GM12878 (cell line): ENCODE results near the gene TMSB10. TPM values are rescaled to one million over a fixed set of nuclear protein-coding genes. Genes with fewer than 3 reads are reported as not detected.

Experiments
- ATAC-seq: fragments of 200-7000 bp; cut with Tn5 transposase; 3 replicates; pipeline ENCODE4 v1.9.1; 2020; ENCODE audit warnings: mild to moderate bottlenecking, moderate library complexity
- BruUV-seq: library from RNA; stranded (reverse); fragments of 400-500 nt; replicated peaks from 2 replicates; lab custom pipeline; 2021; lab: Mats Ljungman, UMichigan
- CTCF ChIA-PET: fragments of 300-600 bp; sonication (Branson Sonifier 250); formaldehyde crosslinking; extraction: SDS; loops from one replicate; lab custom pipeline; 2021; ENCODE audit warnings: inconsistent platforms; lab: Yijun Ruan, JAX
- POLR2A ChIA-PET: fragments of 350-600 bp; formaldehyde crosslinking; extraction: SDS; loops from one replicate; lab custom pipeline; 2021; ENCODE audit warnings: inconsistent platforms; lab: Charles Lee
- RAD21 ChIA-PET: fragments of 300-600 bp; sonication (Branson Sonifier 250); formaldehyde crosslinking; loops from one replicate; lab custom pipeline; 2023; ENCODE audit warnings: antibody characterized with exemption; ENCODE audit not compliant: unreplicated experiment; lab: Charles Lee
- SMC1A ChIA-PET: fragments of 300-600 bp; sonication (Branson Sonifier 250); formaldehyde crosslinking; loops from one replicate; lab custom pipeline; 2023; ENCODE audit not compliant: unreplicated experiment, uncharacterized antibody; lab: Charles Lee
- DNase-seq: peaks from one replicate; pipeline ENCODE4 v3.0.0-alpha.2; 2011; ENCODE audit warnings: low read depth, low spot score
- FAIRE-seq: peaks from 3 replicates; lab custom pipeline; 2011; peaks lifted over from hg19 to GRCh38; lab: Jason Lieb, UNC
- H2AFZ ChIP-seq: 2 replicates; pipeline ENCODE4 v1.6.0; 2011; ENCODE audit warnings: low read depth, low read length, control low read depth; ENCODE audit not compliant: control insufficient read depth
- H3K27ac ChIP-seq: 2 replicates; pipeline ENCODE4 v1.5.1; 2011; ENCODE audit warnings: control low read depth; ENCODE audit not compliant: control insufficient read depth, insufficient read depth
- H3K27me3 ChIP-seq, 2 experiments: replicated peaks in 1 of 2; 2 replicates each; pipeline versions ENCODE4 v1.6.0 to v1.6.1; 2011; ENCODE audit warnings: low read length in 1 of 2; ENCODE audit not compliant: control insufficient read depth in 2 of 2, insufficient read depth in 2 of 2
- H3K36me3 ChIP-seq, 2 experiments: 2 replicates each; pipeline ENCODE4 v1.5.1; 2011; ENCODE audit warnings: low read length in 1 of 2; ENCODE audit not compliant: control insufficient read depth in 2 of 2, insufficient read depth in 2 of 2
- H3K4me1 ChIP-seq: 2 replicates; pipeline ENCODE4 v1.6.1; 2011; ENCODE audit warnings: mild to moderate bottlenecking, low read length, moderate library complexity, mixed read lengths; ENCODE audit not compliant: control insufficient read depth, insufficient read depth
- H3K4me2 ChIP-seq: 2 replicates; pipeline ENCODE4 v1.6.0; 2011; ENCODE audit warnings: control low read depth; ENCODE audit not compliant: control insufficient read depth, insufficient read depth
- H3K4me3 ChIP-seq: fragments of 200-600 bp; sonication (generic); 2 replicates; pipeline ENCODE4 v1.5.1; 2016
- H3K79me2 ChIP-seq: 2 replicates; pipeline ENCODE4 v1.6.0; 2011; ENCODE audit warnings: low read length; ENCODE audit not compliant: control insufficient read depth, insufficient read depth
- H3K9ac ChIP-seq: 2 replicates; pipeline ENCODE4 v1.8.0; 2011; ENCODE audit warnings: low read length, control low read depth, mixed read lengths; ENCODE audit not compliant: control insufficient read depth, insufficient read depth
- H3K9me3 ChIP-seq: replicated peaks from 3 replicates; pipeline ENCODE4 v1.5.1; 2011; ENCODE audit warnings: mild to moderate bottlenecking, low read length; ENCODE audit not compliant: control insufficient read depth, insufficient read depth
- H4K20me1 ChIP-seq: 2 replicates; pipeline ENCODE4 v1.6.0; 2011; ENCODE audit not compliant: control insufficient read depth, insufficient read depth
- ATF7 ChIP-seq: fragments of 450-650 bp; IDR thresholded peaks from 2 replicates; pipeline ENCODE4 v1.6.1; 2016; ENCODE audit warnings: low read depth, mild to moderate bottlenecking
- ETV6 ChIP-seq, 2 experiments: fragments of 450-650 bp in 1 of 2; IDR thresholded peaks in 1 of 2; conservative IDR thresholded peaks in 1 of 2; 2 replicates each; pipeline ENCODE4 v1.6.1; 2014; ENCODE audit warnings: antibody characterized with exemption in 1 of 2, borderline replicate concordance in 1 of 2, low read depth in 1 of 2, mild to moderate bottlenecking in 1 of 2, moderate library complexity in 1 of 2
- HCFC1 ChIP-seq: fragments of 150-350 bp; IDR thresholded peaks from 2 replicates; pipeline ENCODE4 v1.6.1; 2014; ENCODE audit warnings: low read length
- IRF4 ChIP-seq: IDR thresholded peaks from 2 replicates; pipeline ENCODE4 v1.6.1; 2011; ENCODE audit warnings: low read depth, low read length
- NBN ChIP-seq: fragments of 450-650 bp; IDR thresholded peaks from 2 replicates; pipeline ENCODE4 v1.6.1; 2016
- PBX3 ChIP-seq: IDR thresholded peaks from 2 replicates; pipeline ENCODE4 v1.6.1; 2011; ENCODE audit warnings: mild to moderate bottlenecking, low read depth, low read length, moderate library complexity; ENCODE audit not compliant: insufficient replicate concordance
- ZBED1 ChIP-seq: IDR thresholded peaks from 2 replicates; pipeline ENCODE4 v1.6.1; 2016; ENCODE audit warnings: borderline replicate concordance
- WGBS: methylation state at CpG from one replicate; pipeline ENCODE4 v1.1.6; 2016; ENCODE audit warnings: low lambda C conversion rate; ENCODE audit not compliant: insufficient replicate concordance, insufficient coverage; ENCODE audit errors: missing lambda C conversion rate; 5-methylcytosine and 5-hydroxymethylcytosine counted together
- in situ Hi-C: fragments of 300-500 bp; cut with MboI; formaldehyde crosslinking; loops from 9 replicates; pipeline ENCODE4 v1.14.3; 2018; ENCODE audit warnings: mixed read lengths
- intact Hi-C: fragments of 100-400 bp; cut with micrococcal nuclease; formaldehyde crosslinking; loops from one replicate; pipeline ENCODE4 v1.14.2; 2022; ENCODE audit not compliant: unreplicated experiment
- polyA plus RNA-seq, 11 experiments: library from polyadenylated mRNA; depleted of rRNA in 4 of 11; unstranded in 6 of 11; stranded (reverse) in 5 of 11; fragments of >200 nt; fragmentation: Nextera tagmentation in 4 of 11; fragmentation: Illumina TruSeq in 1 of 11; extraction: Ambion mirVana in 4 of 11; extraction: Trizol in 1 of 11; gene quantifications; 1 replicate in 1 of 11; 2 replicates in 10 of 11; pipeline versions ENCODE4 v1.2.1 to v1.2.3, GENCODE V29; 2011 to 2016; ENCODE audit warnings: inconsistent platforms in 2 of 11, missing spikeins in 2 of 11, low read depth in 1 of 11
- total RNA-seq, 4 experiments: library from RNA; depleted of rRNA in 3 of 4; stranded (reverse); fragments of >200 nt in 3 of 4; fragmentation: Illumina TruSeq in 1 of 4; extraction: Trizol in 1 of 4; gene quantifications; 2 replicates each; pipeline versions ENCODE4 v1.2.1 to v1.2.3, GENCODE V29; 2013 to 2021

The TMSB10 gene
- total and polyA plus RNA-seq, 10 of the 15 experiments (the other 5 are each of a cell fraction or from before 2014, with no cell fraction given): 1,406 to 4,860 (median 3,381) TPM

GRCh38 chr2:84878459-84878858, 27.0 kb upstream of the TMSB10 start (continued):
- no peak for TF ChIP-seq HCFC1
- TF ChIP-seq IRF4: no peak
- TF ChIP-seq ETV6 (conservative IDR thresholded peaks at IDR 0.05 in 1 of 2, IDR thresholded peaks at IDR 0.05 in 1 of 2; ENCODE audit: borderline replicate concordance in 1 of 2, low read depth in 1 of 2): no peak

DNA sequence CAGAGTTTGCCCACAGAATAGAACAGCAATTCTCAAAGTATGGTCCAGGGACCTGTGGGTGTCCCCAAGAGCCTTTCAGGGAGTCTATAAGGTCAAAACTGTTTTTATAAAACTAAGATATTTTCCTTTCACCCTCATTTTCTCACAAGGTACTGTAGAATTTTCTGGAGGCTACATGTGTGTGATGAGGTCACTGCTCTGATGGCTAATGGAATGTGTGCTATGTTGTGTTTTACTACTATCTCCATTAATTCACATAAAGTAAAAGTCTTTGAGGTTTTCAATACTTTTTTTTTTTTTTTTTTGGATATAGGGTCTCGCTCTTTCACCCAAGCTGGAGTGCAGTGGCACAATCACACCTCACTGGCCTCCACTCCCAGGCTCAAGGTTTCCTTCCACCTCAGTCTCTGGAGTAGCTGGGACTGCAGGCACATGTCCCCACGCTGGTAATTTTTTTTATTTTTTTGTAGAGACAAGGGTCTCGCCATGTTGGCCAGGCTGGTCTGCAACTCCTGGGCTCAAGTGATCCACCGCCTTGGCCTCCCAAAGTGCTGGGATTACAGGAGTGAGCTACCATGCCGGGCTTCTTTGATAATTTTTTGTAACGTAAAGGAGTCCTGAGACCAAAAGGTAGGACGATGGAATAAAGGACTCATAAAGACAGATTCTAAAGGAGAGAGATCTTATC, 26.4 kb upstream of the TMSB10 start:
- CTCF ChIA-PET: interaction anchor here (0.6 to 11.1 kb wide), 6 partner anchors 10 to 144 kb away, joined by 3 to 133 read pairs (median 3); no protein-coding TSS in a partner anchor
- SMC1A ChIA-PET: interaction anchor here (0.9 to 5.4 kb wide), 7 partner anchors 10 to 52 kb away, joined by 3 to 83 read pairs (median 7); no protein-coding TSS in a partner anchor
- DNase-seq: no peak
- 62% methylated on average over 7 of the region's 7 CpGs for WGBS
- Histone ChIP-seq H4K20me1 (no peaks in the 10 kb centered on the region), H3K4me1 (peaks cover 16% of the 10 kb centered on the region), H2AFZ (no peak overlapping the region), H3K9me3 (no peaks in the 10 kb centered on the region), H3K27me3 (peaks cover 0 to 9% of the 10 kb centered on the region in 2 experiments; a peak in 3 of 4 replicates), H3K4me3 (no peak overlapping the region), H3K4me2 (no peak overlapping the region), H3K27ac (no peak overlapping the region), H3K36me3 (no peaks in the 10 kb centered on the region), H3K9ac (no peak overlapping the region), H3K79me2 (no peaks in the 10 kb centered on the region)
- no peak for ATAC-seq
- 0 out of 2 replicates have a peak, but pooled peaks have one; percentile 11 for TF ChIP-seq ATF7
- TF ChIP-seq ZBED1: no peak
- TF ChIP-seq PBX3: no peak
- TF ChIP-seq NBN: 0 out of 2 replicates have a peak, but pooled peaks have one; percentile 16
- TSS peak; percentile 40 for BruUV-seq
- RAD21 ChIA-PET: interaction anchor here (0.7 to 7.6 kb wide), 7 partner anchors 8 to 512 kb away, joined by 3 to 74 read pairs (median 6); no protein-coding TSS in a partner anchor
- POLR2A ChIA-PET: interaction anchor here (0.6 to 1.0 kb wide), 4 partner anchors 10 to 93 kb away, joined by 3 to 7 read pairs (median 4); no protein-coding TSS in a partner anchor
- in situ Hi-C loops: no loop called here
- no peak for FAIRE-seq
- intact Hi-C loops: loop anchor here (5.0 kb wide), 1 partner anchor 62 kb away; no protein-coding TSS in a partner anchor
